Measurements from ENCODE around the gene TRMT2A.

TRMT2A gene

DNA sequence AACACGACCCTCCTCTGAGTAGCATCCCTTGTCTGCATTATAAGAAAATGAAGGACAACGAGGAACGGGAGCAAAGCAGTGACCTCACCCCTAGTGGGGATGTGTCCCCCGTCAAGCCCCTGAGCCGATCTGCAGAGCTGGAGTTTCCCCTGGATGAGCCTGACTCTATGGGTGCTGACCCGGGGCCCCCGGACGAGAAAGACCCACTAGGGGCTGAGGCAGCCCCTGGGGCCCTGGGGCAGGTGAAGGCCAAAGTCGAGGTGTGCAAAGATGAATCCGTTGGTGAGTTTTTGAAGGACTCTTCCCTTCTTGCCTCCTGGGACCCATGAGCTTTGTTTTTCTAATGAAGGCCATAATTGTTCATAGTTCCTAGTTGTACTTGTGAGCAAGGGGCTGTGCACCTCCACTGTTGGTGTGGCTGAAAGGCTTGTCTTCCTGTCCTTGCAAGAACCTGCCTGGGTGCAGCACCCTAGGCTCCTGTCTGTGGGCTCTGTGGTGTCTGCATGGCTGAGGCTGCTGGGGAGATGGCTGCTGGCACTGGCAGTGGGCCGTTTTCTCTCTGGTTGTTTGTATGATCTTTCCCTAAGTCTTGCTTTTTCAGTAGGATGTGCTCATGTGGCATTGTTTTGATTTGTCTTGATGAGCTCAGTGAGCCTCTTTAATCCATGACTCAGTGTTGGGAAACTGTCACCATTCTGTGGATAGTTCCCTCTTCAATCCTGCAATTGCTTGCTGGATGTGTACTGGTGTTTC, 26.9 kb downstream of the TRMT2A start:
- Histone ChIP-seq H3K9ac (ENCODE audit: low read depth, low read length) (no peak overlapping the region), H3K4me3 (ENCODE audit: low read length) (no peak overlapping the region), H3K4me1 (ENCODE audit: insufficient read depth, low read length) (no peaks in the 10 kb centered on the region), H3K27ac (ENCODE audit: low read length) (no peak overlapping the region), H3K36me3 (ENCODE audit: insufficient read depth, low read depth, low read length) (peaks cover 100% of the 10 kb centered on the region), H3K9me3 (ENCODE audit: insufficient read depth, low read depth, low read length) (no peaks in the 10 kb centered on the region), H3K27me3 (ENCODE audit: insufficient read depth, low read length) (no peaks in the 10 kb centered on the region)

DNA sequence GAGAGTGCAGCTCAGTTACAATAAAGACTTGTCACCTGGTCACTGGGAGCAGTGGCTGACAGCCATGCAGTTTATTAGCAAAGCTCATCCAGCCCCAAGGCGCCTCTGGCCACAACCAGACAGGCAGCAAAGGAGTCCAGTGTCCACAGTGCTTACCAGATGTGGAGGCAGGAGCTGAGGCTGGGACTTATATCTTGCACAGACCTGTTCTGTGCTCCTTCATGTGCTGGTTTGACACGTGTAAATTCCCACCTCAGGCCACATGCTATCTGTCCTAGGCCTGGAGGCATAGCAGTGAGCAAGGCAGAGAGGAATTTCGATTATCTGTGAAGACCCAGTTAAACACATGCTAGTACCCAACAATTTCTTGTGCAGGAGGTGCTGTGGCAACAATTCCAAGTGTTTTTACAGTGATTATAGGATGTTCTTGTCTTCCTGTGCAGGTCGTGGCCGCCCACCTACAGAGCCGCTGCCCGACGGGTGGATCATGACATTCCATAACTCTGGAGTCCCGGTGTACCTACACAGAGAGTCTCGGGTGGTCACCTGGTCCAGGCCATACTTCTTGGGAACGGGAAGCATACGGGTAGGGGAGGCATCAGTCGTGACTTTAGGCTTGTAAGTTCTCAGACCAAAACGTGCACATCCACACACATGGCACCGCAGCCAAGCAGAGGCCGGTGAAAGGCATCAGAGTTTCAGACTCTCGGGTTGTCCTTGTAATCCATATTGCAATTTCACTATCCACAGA, 27.6 kb downstream of the TRMT2A start:
- Histone ChIP-seq H3K27ac (ENCODE audit: low read length) (no peak overlapping the region), H3K4me3 (ENCODE audit: low read length) (no peak overlapping the region), H3K36me3 (ENCODE audit: insufficient read depth, low read depth, low read length) (peaks cover 94% of the 10 kb centered on the region), H3K27me3 (ENCODE audit: insufficient read depth, low read length) (no peaks in the 10 kb centered on the region), H3K4me1 (ENCODE audit: insufficient read depth, low read length) (0 out of 2 replicates have a peak, but pooled peaks cover 4% of the 10 kb centered on the region), H3K9ac (ENCODE audit: low read depth, low read length) (no peak overlapping the region), H3K9me3 (ENCODE audit: insufficient read depth, low read depth, low read length) (no peaks in the 10 kb centered on the region)

DNA sequence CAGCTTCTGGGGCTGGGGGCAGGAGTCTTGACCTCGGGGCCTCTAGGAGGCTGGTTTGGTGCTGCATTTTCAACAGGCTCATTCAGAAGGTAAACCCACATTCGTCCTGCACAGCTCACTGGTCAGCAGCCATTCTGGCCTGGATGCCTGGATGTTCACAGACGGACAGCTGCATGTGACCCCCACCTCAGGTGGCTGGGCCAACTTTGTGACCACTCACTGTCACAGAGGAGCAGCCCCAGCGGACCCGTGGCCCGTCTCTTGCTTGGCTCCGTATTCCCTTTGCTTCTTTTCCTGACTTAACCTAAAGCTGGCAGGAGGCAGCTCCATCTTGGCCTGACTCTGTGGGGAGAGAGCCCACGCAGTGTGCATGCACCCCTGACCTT, 28.8 kb downstream of the TRMT2A start:
- no peaks in the 10 kb centered on the region for H3K27me3 ChIP-seq (ENCODE audit: insufficient read depth, low read length)
- no peak overlapping the region for H3K27ac ChIP-seq (ENCODE audit: low read length)
- no peak overlapping the region for H3K9ac ChIP-seq (ENCODE audit: low read depth, low read length)
- H3K4me3 ChIP-seq (ENCODE audit: low read length): no peak overlapping the region
- H3K4me1 ChIP-seq (ENCODE audit: insufficient read depth, low read length): 0 out of 2 replicates have a peak, but pooled peaks cover 5% of the 10 kb centered on the region
- H3K9me3 ChIP-seq (ENCODE audit: insufficient read depth, low read depth, low read length): no peaks in the 10 kb centered on the region
- H3K36me3 ChIP-seq (ENCODE audit: insufficient read depth, low read depth, low read length): peaks cover 85% of the 10 kb centered on the region

DNA sequence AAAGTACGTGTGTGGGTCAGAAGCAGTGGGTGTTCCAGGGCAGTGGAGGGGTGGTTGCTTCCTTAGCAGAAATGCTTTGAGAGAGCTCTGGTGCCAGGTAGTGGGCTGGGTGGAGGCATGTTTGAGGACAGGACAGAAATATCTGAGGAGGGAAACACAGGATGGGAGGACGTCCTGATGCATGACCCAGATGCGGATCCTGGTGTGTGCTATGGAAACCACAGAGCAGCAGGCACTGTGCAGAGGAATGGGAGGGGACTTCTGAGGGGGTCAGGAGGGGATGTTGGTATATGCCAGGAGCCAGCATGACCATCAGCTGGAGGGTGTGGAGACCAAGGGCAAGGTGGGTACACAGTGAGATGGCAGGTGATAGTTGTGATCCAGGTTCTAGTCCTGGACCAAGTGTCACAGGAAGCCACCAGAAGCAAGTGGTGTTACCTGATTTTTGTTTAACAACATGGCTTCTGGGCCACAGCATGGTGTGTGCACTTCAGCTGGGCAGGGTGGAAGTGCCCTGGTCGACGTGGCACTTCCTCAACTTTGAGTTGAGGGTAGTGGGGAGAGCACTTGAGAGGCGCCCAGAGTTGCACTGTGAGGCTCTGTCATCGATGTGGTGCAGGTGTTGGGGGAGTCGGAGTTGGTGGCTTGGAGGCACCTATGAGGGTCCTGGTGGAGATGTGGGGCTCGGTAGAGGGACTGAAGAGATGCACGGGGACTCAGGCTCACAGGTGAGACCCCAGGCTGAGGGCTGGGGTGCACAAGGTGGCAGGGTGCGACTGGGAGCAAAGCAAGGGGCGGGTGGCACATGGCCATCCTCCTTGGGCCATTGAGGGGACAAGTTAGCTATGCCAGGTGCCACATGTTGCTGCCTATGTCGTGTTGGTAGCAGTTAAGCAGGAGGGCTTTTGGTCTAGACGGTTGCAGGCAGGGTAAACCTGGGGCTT, 29.4 kb downstream of the TRMT2A start:
- no peaks in the 10 kb centered on the region for H3K9me3 ChIP-seq (ENCODE audit: insufficient read depth, low read depth, low read length)
- peaks cover 82% of the 10 kb centered on the region for H3K36me3 ChIP-seq (ENCODE audit: insufficient read depth, low read depth, low read length)
- H3K4me1 ChIP-seq (ENCODE audit: insufficient read depth, low read length): 0 out of 2 replicates have a peak, but pooled peaks cover 11% of the 10 kb centered on the region
- H3K4me3 ChIP-seq (ENCODE audit: low read length): no peak overlapping the region
- H3K27ac ChIP-seq (ENCODE audit: low read length): no peak overlapping the region
- no peak overlapping the region for H3K9ac ChIP-seq (ENCODE audit: low read depth, low read length)
- no peaks in the 10 kb centered on the region for H3K27me3 ChIP-seq (ENCODE audit: insufficient read depth, low read length)

DNA sequence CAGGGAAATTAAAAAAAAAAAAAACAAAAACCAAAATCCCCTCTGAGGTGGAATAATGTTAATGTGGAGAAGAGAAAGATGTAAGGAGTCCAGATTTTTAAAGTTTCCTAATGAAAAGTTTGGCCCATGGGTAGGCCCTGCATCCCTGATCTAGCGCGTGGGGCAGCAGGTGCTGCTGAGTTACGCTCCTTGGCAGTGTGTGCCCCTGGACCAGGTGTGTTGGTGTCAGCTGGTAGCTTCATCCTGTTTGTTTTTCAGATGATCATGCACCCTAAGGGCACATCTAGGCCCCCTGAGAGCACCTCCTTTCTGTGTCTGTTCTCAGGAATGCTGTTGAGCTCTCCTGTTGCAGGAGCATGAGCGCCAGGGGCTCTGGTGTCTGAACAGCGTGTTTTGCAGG, 30.3 kb downstream of the TRMT2A start:
- Histone ChIP-seq H3K27me3 (ENCODE audit: insufficient read depth, low read length) (no peaks in the 10 kb centered on the region), H3K4me3 (ENCODE audit: low read length) (no peak overlapping the region), H3K27ac (ENCODE audit: low read length) (no peak overlapping the region), H3K9me3 (ENCODE audit: insufficient read depth, low read depth, low read length) (no peaks in the 10 kb centered on the region), H3K4me1 (ENCODE audit: insufficient read depth, low read length) (peaks cover 11% of the 10 kb centered on the region; the same call in 1 of the 2 replicates), H3K36me3 (ENCODE audit: insufficient read depth, low read depth, low read length) (peaks cover 78% of the 10 kb centered on the region), H3K9ac (ENCODE audit: low read depth, low read length) (no peak overlapping the region)

DNA sequence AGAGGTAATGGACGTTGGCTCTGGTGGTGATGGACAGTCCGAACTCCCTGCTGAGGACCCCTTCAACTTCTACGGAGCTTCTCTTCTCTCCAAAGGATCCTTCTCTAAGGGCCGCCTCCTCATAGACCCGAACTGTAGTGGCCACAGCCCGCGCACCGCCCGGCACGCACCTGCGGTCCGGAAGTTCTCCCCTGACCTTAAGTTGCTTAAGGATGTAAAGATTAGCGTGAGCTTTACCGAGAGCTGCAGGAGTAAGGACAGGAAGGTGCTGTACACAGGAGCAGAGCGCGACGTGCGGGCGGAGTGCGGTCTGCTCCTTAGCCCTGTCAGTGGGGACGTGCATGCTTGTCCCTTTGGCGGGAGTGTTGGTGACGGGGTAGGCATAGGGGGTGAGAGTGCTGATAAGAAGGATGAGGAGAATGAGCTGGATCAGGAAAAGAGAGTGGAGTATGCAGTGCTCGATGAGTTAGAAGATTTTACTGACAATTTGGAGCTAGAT, 30.9 kb downstream of the TRMT2A start:
- Histone ChIP-seq H3K4me1 (ENCODE audit: insufficient read depth, low read length) (peaks cover 16% of the 10 kb centered on the region; the same call in 1 of the 2 replicates), H3K4me3 (ENCODE audit: low read length) (no peak overlapping the region), H3K27me3 (ENCODE audit: insufficient read depth, low read length) (no peaks in the 10 kb centered on the region), H3K36me3 (ENCODE audit: insufficient read depth, low read depth, low read length) (peaks cover 78% of the 10 kb centered on the region), H3K27ac (ENCODE audit: low read length) (no peak overlapping the region), H3K9me3 (ENCODE audit: insufficient read depth, low read depth, low read length) (no peaks in the 10 kb centered on the region), H3K9ac (ENCODE audit: low read depth, low read length) (no peak overlapping the region)

DNA sequence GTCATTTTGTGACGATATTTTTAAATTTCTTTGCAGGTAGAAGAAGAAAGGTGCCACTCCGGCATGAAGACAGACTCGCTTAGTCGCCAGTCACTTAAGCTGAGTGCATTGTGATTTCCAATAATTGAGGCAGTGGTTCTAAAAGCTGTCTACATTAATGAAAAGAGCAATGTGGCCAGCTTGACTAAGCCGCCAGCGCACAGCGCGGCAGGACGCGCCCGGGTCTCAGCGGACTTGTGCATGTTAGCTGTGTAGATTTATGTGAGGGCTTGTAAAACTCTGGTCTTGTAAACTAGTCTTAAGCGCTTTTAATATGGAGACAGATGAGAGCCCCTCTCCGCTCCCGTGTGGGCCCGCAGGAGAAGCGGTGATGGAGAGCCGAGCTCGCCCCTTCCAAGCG, 31.4 kb downstream of the TRMT2A start:
- Histone ChIP-seq H3K9ac (ENCODE audit: low read depth, low read length) (peak overlapping the region; percentile 38; the same call in 1 of the 2 replicates), H3K4me1 (ENCODE audit: insufficient read depth, low read length) (peaks cover 16% of the 10 kb centered on the region; the same call in 1 of the 2 replicates), H3K36me3 (ENCODE audit: insufficient read depth, low read depth, low read length) (peaks cover 73% of the 10 kb centered on the region), H3K4me3 (ENCODE audit: low read length) (no peak overlapping the region), H3K27ac (ENCODE audit: low read length) (no peak overlapping the region), H3K9me3 (ENCODE audit: insufficient read depth, low read depth, low read length) (no peaks in the 10 kb centered on the region), H3K27me3 (ENCODE audit: insufficient read depth, low read length) (no peaks in the 10 kb centered on the region)

DNA sequence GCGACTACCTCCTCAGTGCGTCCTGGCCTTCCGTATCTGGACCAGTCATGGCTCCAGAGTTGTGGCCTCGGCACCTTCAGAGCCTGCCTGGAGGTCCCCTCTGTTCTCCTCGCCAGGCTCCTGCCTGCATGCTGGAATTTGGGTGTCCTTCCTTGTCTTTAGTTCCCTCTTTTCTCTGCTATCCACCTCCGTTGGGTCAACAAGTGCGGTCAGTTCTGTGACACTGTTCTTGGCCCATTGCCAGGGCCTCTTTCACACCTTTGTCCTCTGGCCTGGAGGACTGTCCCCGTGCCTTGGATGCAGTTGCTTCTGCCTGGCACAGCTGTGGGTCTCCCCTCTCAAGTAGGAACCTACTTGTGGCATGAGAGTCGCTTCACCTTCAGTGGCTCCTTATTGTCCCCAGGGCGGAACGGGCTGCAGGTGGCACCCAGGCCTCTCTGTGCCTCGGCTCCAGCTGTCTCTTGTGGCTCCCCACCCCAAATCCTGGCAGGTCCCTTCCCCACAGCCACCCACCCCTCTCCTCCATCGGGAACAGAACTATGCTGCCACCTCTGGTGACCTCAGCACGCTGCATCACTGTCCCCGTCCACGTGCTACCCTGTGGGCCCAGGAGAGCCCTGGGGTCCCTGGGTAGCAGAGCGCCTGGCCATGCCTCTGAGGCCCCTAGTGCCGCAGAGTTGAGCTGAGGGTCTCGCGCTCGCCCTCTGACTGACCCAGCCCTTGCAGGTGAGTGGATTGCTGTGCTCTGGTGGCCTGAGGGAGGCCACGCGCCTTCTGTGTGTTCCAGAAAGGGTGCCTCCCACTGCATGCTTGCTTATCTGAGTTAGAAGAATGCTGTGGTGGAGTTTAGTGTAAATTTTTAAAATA, 32.2 kb downstream of the TRMT2A start:
- peaks cover 65% of the 10 kb centered on the region for H3K36me3 ChIP-seq (ENCODE audit: insufficient read depth, low read depth, low read length)
- H3K27ac ChIP-seq (ENCODE audit: low read length): no peak overlapping the region
- H3K27me3 ChIP-seq (ENCODE audit: insufficient read depth, low read length): no peaks in the 10 kb centered on the region
- no peaks in the 10 kb centered on the region for H3K9me3 ChIP-seq (ENCODE audit: insufficient read depth, low read depth, low read length)
- H3K4me1 ChIP-seq (ENCODE audit: insufficient read depth, low read length): peaks cover 16% of the 10 kb centered on the region; the same call in 1 of the 2 replicates
- H3K9ac ChIP-seq (ENCODE audit: low read depth, low read length): peak overlapping the region; percentile 38; the same call in 1 of the 2 replicates
- 0 out of 2 replicates have a peak overlapping the region, but pooled peaks have one; percentile 7 for H3K4me3 ChIP-seq (ENCODE audit: low read length)

DNA sequence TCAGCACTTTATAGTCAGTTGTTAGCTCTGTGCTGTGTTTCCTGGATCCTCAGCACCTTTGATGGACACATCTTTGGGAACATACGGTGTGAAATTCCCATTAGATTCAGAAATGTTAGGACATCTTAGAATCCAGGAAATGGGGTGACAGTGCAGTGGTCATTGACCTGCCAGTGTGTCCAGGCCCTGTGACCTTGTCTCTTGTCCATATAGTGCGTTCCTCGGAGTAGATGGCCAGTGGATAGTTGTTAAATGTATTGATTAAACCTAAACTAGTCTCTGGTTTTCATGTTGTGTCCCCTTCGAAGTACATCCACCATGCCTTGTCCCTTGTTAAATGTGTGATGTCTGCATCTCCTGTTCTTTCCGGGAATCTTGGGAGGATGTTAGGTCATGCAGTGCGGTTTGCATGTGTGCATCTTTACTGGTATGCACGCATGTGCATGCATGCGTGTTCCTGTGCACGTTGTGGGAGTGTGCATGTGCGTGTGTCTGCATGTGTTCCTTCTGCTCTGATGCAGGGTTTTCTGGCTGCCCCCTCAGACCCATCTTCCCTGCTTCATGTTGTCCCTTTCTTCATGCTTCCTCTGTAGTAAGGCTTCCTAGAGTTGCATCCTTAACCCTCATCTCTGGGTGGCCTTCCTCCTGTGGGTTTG, 33.0 kb downstream of the TRMT2A start:
- Histone ChIP-seq H3K36me3 (ENCODE audit: insufficient read depth, low read depth, low read length) (peaks cover 57% of the 10 kb centered on the region), H3K27ac (ENCODE audit: low read length) (no peak overlapping the region), H3K4me3 (ENCODE audit: low read length) (0 out of 2 replicates have a peak overlapping the region, but pooled peaks have one; percentile 7), H3K4me1 (ENCODE audit: insufficient read depth, low read length) (peaks cover 16% of the 10 kb centered on the region; the same call in 1 of the 2 replicates), H3K27me3 (ENCODE audit: insufficient read depth, low read length) (no peaks in the 10 kb centered on the region), H3K9ac (ENCODE audit: low read depth, low read length) (peak overlapping the region; percentile 59; the same call in 1 of the 2 replicates), H3K9me3 (ENCODE audit: insufficient read depth, low read depth, low read length) (no peaks in the 10 kb centered on the region)
